BE2C (cell line): ENCODE data around the gene CBLC.

ENCODE experiments used
- DNase-seq: peaks from one replicate; pipeline ENCODE4 v3.0.0-alpha.2; 2020
- H3K27me3 ChIP-seq: fragments of 250-450 bp; sonication (Bioruptor Pico); 2 replicates; pipeline ENCODE4 v1.5.1; 2020; ENCODE audit warnings: mild to moderate bottlenecking
- H3K36me3 ChIP-seq: fragments of 250-450 bp; sonication (Bioruptor Pico); 2 replicates; pipeline ENCODE4 v1.5.1; 2020; ENCODE audit warnings: mild to moderate bottlenecking
- H3K4me1 ChIP-seq: fragments of 250-450 bp; sonication (Bioruptor Pico); 2 replicates; pipeline ENCODE4 v1.5.1; 2020
- H3K4me3 ChIP-seq: 2 replicates; pipeline ENCODE4 v1.5.1; 2011; ENCODE audit warnings: low read depth, low read length
- H3K9me3 ChIP-seq: fragments of 250-450 bp; sonication (Bioruptor Pico); 2 replicates; pipeline ENCODE4 v1.5.1; 2020
- CTCF ChIP-seq: IDR thresholded peaks from 2 replicates; pipeline ENCODE4 v1.5.1; 2012; ENCODE audit warnings: mild to moderate bottlenecking, low read depth, low read length

Gene CBLC

GRCh38 chr19:44785993-44786392, 8.3 kb downstream of the CBLC start:
- H3K27me3 ChIP-seq = peaks cover 4% of the 10 kb centered on the region; the same call in 1 of the 2 replicates
- no peaks in the 10 kb centered on the region for H3K9me3 ChIP-seq
- H3K4me1 ChIP-seq = no peaks in the 10 kb centered on the region
- H3K36me3 ChIP-seq = no peaks in the 10 kb centered on the region
- no peak overlapping the region for H3K4me3 ChIP-seq
- TF ChIP-seq CTCF = no peak
- DNase-seq = no peak

GRCh38 chr19:44788971-44789370, 11.3 kb downstream of the CBLC start:
- H3K4me1 ChIP-seq = no peaks in the 10 kb centered on the region
- no peak for DNase-seq
- H3K27me3 ChIP-seq = peaks cover 4% of the 10 kb centered on the region; the same call in 1 of the 2 replicates
- TF ChIP-seq CTCF = no peak
- no peaks in the 10 kb centered on the region for H3K9me3 ChIP-seq
- H3K36me3 ChIP-seq = no peaks in the 10 kb centered on the region
- no peak overlapping the region for H3K4me3 ChIP-seq

GRCh38 chr19:44789943-44790483, 12.3 kb downstream of the CBLC start:
- Histone ChIP-seq H3K4me3 (no peak overlapping the region), H3K4me1 (no peaks in the 10 kb centered on the region), H3K36me3 (no peaks in the 10 kb centered on the region), H3K9me3 (no peaks in the 10 kb centered on the region), H3K27me3 (peaks cover 4% of the 10 kb centered on the region; the same call in 1 of the 2 replicates)
- no peak for TF ChIP-seq CTCF
- DNase-seq = no peak

- no peak for DNase-seq
- Histone ChIP-seq H3K9me3 (no peaks in the 10 kb centered on the region), H3K36me3 (no peaks in the 10 kb centered on the region), H3K27me3 (no peaks in the 10 kb centered on the region), H3K4me1 (no peaks in the 10 kb centered on the region), H3K4me3 (no peak overlapping the region)
- no peak for TF ChIP-seq CTCF
Observed at GRCh38 chr19:44792281-44792680, 14.6 kb downstream of the CBLC start.

- H3K4me1 ChIP-seq = no peaks in the 10 kb centered on the region
- no peak for TF ChIP-seq CTCF
- H3K36me3 ChIP-seq = no peaks in the 10 kb centered on the region
- no peak overlapping the region for H3K4me3 ChIP-seq
- DNase-seq = no peak
- H3K27me3 ChIP-seq = no peaks in the 10 kb centered on the region
- no peaks in the 10 kb centered on the region for H3K9me3 ChIP-seq
Observed at GRCh38 chr19:44794610-44795009, 16.9 kb downstream of the CBLC start.

- Histone ChIP-seq H3K4me3 (no peak overlapping the region), H3K4me1 (no peaks in the 10 kb centered on the region), H3K9me3 (no peaks in the 10 kb centered on the region), H3K36me3 (no peaks in the 10 kb centered on the region), H3K27me3 (no peaks in the 10 kb centered on the region)
- DNase-seq = no peak
- TF ChIP-seq CTCF = no peak
Observed at GRCh38 chr19:44795398-44795987, 17.8 kb downstream of the CBLC start.
